Right ventricle myocardium inferior (tissue), 1 donor: Measurements from ENCODE around the gene STRIP2. TPM values are rescaled to one million over a fixed set of nuclear protein-coding genes. Genes with fewer than 3 reads are reported as not detected.
"Not testable (repeated sequence)": the region's sequence is repeated elsewhere in the genome, so short reads cannot be mapped to it uniquely, and the experiment has no call there.

Experiments
- ATAC-seq: fragments of 200-7000 bp; cut with Tn5 transposase; one replicate; pipeline ENCODE4 v1.9.1; 2020; ENCODE audit warnings: mild to moderate bottlenecking, moderate library complexity
- DNase-seq: peaks from one replicate; pipeline ENCODE4 v3.0.0; 2021; ENCODE audit errors: missing footprints
- intact Hi-C: fragments of 100-400 bp; cut with DNase I; formaldehyde crosslinking; loops from one replicate; pipeline ENCODE4 v1.11.0; 2022
- long read RNA-seq: library from polyadenylated mRNA; unstranded; transcript quantifications from one replicate; pipeline ENCODE4 v2.0.0, GENCODE V29; 2021
- total RNA-seq: library from RNA; stranded (reverse); fragmentation: NEBNext Ultra II Directional; extraction: Animal tissue kit (Norgen Biotek cat#: 25700); gene quantifications from one replicate; pipeline ENCODE4 v1.2.1, GENCODE V29; 2021
- donor health status: DM: no; HTN: yes; CAD: no; lungs with severe emphysema.

STRIP2 gene
- 22.0 TPM for total RNA-seq
- long read RNA-seq, full-length matches to known transcripts = 5 of 7 reads
- long read RNA-seq, partial matches to known transcripts = 2 of 7 reads
- long read RNA-seq, other reads (novel, unspliced or antisense) = 0 of 7 reads

GRCh38 chr7:129433847-129434674 is at the start of gene STRIP2:
STRIP2 (plus strand) TSS chr7:129434432; CDS start chr7:129434473, 41 bp downstream.
- intact Hi-C loops = loop anchor here (5.0 kb wide), 1 partner anchor 38 kb away; no protein-coding TSS in a partner anchor
- ATAC-seq (peak; percentile 98), DNase-seq (peak; percentile 97)

- DNase-seq = no peak
- intact Hi-C loops = no loop called here
- no peak for ATAC-seq
Observed at GRCh38 chr7:129385116-129385515, 49.1 kb upstream of the STRIP2 start.

GRCh38 chr7:129385598-129385997 is 48.6 kb upstream of the STRIP2 start:
- ATAC-seq (no peak), DNase-seq (no peak)
- intact Hi-C loops = no loop called here

- no peak for ATAC-seq
- DNase-seq = no peak
- intact Hi-C loops = no loop called here
Observed at GRCh38 chr7:129386506-129386905, 47.7 kb upstream of the STRIP2 start.

GRCh38 chr7:129387537-129387936 is 46.7 kb upstream of the STRIP2 start:
- DNase-seq (no peak), ATAC-seq (no peak)
- intact Hi-C loops = no loop called here

GRCh38 chr7:129388333-129389098 is 45.7 kb upstream of the STRIP2 start:
- DNase-seq = no peak
- no peak for ATAC-seq
- intact Hi-C loops = no loop called here

- intact Hi-C loops = no loop called here
- no peak for DNase-seq
- ATAC-seq = no peak
Observed at GRCh38 chr7:129389829-129390228, 44.4 kb upstream of the STRIP2 start.

- no peak for ATAC-seq
- intact Hi-C loops = no loop called here
- no peak for DNase-seq
Observed at GRCh38 chr7:129390314-129390713, 43.9 kb upstream of the STRIP2 start.

GRCh38 chr7:129391546-129392171 is 42.6 kb upstream of the STRIP2 start:
- intact Hi-C loops = no loop called here
- ATAC-seq (peak; percentile 68), DNase-seq (no peak)

GRCh38 chr7:129393255-129393654 is 41.0 kb upstream of the STRIP2 start:
- intact Hi-C loops = no loop called here

GRCh38 chr7:129394101-129394500 is 40.1 kb upstream of the STRIP2 start:
- intact Hi-C loops = no loop called here
- no peak for DNase-seq
- no peak for ATAC-seq

More at GRCh38 chr7:129393255-129393654, 41.0 kb upstream of the STRIP2 start:
- no peak for ATAC-seq
- DNase-seq = no peak

- intact Hi-C loops = no loop called here
- ATAC-seq (no peak), DNase-seq (no peak)
Observed at GRCh38 chr7:129394982-129395914, 39.0 kb upstream of the STRIP2 start.

GRCh38 chr7:129401228-129401966 is 32.8 kb upstream of the STRIP2 start:
- DNase-seq (no peak), ATAC-seq (no peak)
- intact Hi-C loops = no loop called here

- intact Hi-C loops = no loop called here
- DNase-seq (no peak), ATAC-seq (no peak)
Observed at GRCh38 chr7:129401967-129402860, 32.0 kb upstream of the STRIP2 start.

GRCh38 chr7:129405527-129405926 is 28.7 kb upstream of the STRIP2 start:
- DNase-seq = no peak
- ATAC-seq = no peak
- intact Hi-C loops = no loop called here

- ATAC-seq, DNase-seq, intact Hi-C loops: not testable (repeated sequence)
Observed at GRCh38 chr7:129410238-129410637, 24.0 kb upstream of the STRIP2 start.

- DNase-seq = no peak
- intact Hi-C loops = no loop called here
- ATAC-seq = no peak
Observed at GRCh38 chr7:129412501-129412900, 21.7 kb upstream of the STRIP2 start.
